SK-N-SH (cell line): ENCODE measurements around the gene MAP4K1. TPM values are rescaled to one million over a fixed set of nuclear protein-coding genes. Genes with fewer than 3 reads are reported as not detected.

ENCODE experiments used
- CTCF ChIA-PET: fragments of 300-600, 350-600 bp; formaldehyde crosslinking; extraction: SDS; loops from one replicate; lab custom pipeline; 2021; lab: Yijun Ruan, JAX
- POLR2A ChIA-PET: fragments of 350-600 bp; sonication (Branson Sonifier 250); formaldehyde crosslinking; extraction: SDS; loops from one replicate; lab custom pipeline; 2020; ENCODE audit warnings: antibody characterized with exemption, inconsistent platforms; lab: Yijun Ruan, JAX
- DNase-seq: peaks from one replicate; pipeline ENCODE4 v3.0.0; 2012
- H2AFZ ChIP-seq: fragments of 200-600 bp; sonication (generic); 2 replicates; pipeline ENCODE4 v1.8.1; 2016; ENCODE audit warnings: antibody characterized with exemption, mild to moderate bottlenecking, low read depth
- H3F3A ChIP-seq: fragments of 200-600 bp; sonication (generic); replicated peaks from 2 replicates; pipeline ENCODE3; 2016; ENCODE audit warnings: antibody characterized with exemption, mild to moderate bottlenecking; ENCODE audit not compliant: insufficient read depth
- H3K27ac ChIP-seq, 2 experiments: fragments of 200-500 bp in 1 of 2; fragments of 200-600 bp in 1 of 2; sonication (Bioruptor generic) in 1 of 2; sonication (generic), shearing (Covaris generic) in 1 of 2; 2 replicates each; pipeline versions ENCODE4 v1.5.1 to v1.6.1; 2014 to 2016; ENCODE audit warnings: low read depth in 2 of 2, inconsistent platforms in 1 of 2, low read length in 1 of 2, mild to moderate bottlenecking in 1 of 2, mixed read lengths in 1 of 2
- H3K27me3 ChIP-seq: fragments of 200-600 bp; sonication (generic), shearing (Covaris generic); 2 replicates; pipeline ENCODE4 v1.6.1; 2016; ENCODE audit warnings: mixed run types; ENCODE audit not compliant: insufficient read depth
- H3K36me3 ChIP-seq, 2 experiments: fragments of 200-500 bp in 1 of 2; fragments of 200-600 bp in 1 of 2; sonication (Bioruptor generic) in 1 of 2; sonication (generic) in 1 of 2; replicated peaks in 1 of 2; 2 replicates each; pipeline versions ENCODE3 to v1.5.1; 2014 to 2016; ENCODE audit warnings: low read length in 1 of 2, mild to moderate bottlenecking in 1 of 2; ENCODE audit not compliant: insufficient read depth in 2 of 2, control insufficient read depth in 1 of 2
- H3K4me1 ChIP-seq, 2 experiments: fragments of 200-500 bp in 1 of 2; fragments of 200-600 bp in 1 of 2; sonication (Bioruptor generic) in 1 of 2; sonication (generic), shearing (Covaris generic) in 1 of 2; 2 replicates each; pipeline versions ENCODE4 v1.5.1 to v1.6.1; 2014 to 2016; ENCODE audit warnings: low read depth in 1 of 2, low read length in 1 of 2, mixed run types in 1 of 2; ENCODE audit not compliant: insufficient read depth in 2 of 2, control insufficient read depth in 1 of 2
- H3K4me2 ChIP-seq: fragments of 200-600 bp; sonication (generic), shearing (Covaris generic); 2 replicates; pipeline ENCODE4 v1.6.1; 2017; ENCODE audit warnings: mixed run types
- H3K4me3 ChIP-seq, 2 experiments: fragments of 200-500 bp in 1 of 2; fragments of 200-600 bp in 1 of 2; sonication (Bioruptor generic) in 1 of 2; sonication (generic), shearing (Covaris generic) in 1 of 2; 2 replicates each; pipeline versions ENCODE4 v1.5.1 to v1.8.1; 2014 to 2016; ENCODE audit warnings: low read depth in 2 of 2, inconsistent platforms in 1 of 2, low read length in 1 of 2, mild to moderate bottlenecking in 1 of 2, mixed read lengths in 1 of 2, moderate library complexity in 1 of 2
- H3K79me2 ChIP-seq: fragments of 200-600 bp; sonication (generic); 2 replicates; pipeline ENCODE4 v1.8.1; 2017; ENCODE audit warnings: mild to moderate bottlenecking; ENCODE audit not compliant: insufficient read depth
- H3K9ac ChIP-seq: fragments of 200-600 bp; sonication (generic); 2 replicates; pipeline ENCODE4 v1.6.1; 2017; ENCODE audit warnings: mixed run types
- H3K9me2 ChIP-seq: fragments of 200-600 bp; sonication (generic); 2 replicates; pipeline ENCODE4 v1.6.1; 2017; ENCODE audit warnings: mixed run types
- H3K9me3 ChIP-seq: fragments of 200-600 bp; sonication (generic); 2 replicates; pipeline ENCODE4 v1.6.1; 2017; ENCODE audit warnings: mixed run types, mild to moderate bottlenecking, moderate library complexity
- H4K20me1 ChIP-seq: fragments of 200-600 bp; sonication (generic); 2 replicates; pipeline ENCODE4 v1.6.1; 2017; ENCODE audit warnings: mild to moderate bottlenecking, mixed run types; ENCODE audit not compliant: insufficient read depth
- CHD2 ChIP-seq: fragments of 150-350 bp; IDR thresholded peaks from 2 replicates; pipeline ENCODE4 v1.6.1; 2018; ENCODE audit warnings: low read length; ENCODE audit not compliant: partially characterized antibody
- CTCF ChIP-seq: fragments of 200-600 bp; sonication (generic); IDR thresholded peaks from 2 replicates; pipeline ENCODE4 v1.6.1; 2017; ENCODE audit warnings: antibody characterized with exemption, mild to moderate bottlenecking, moderate library complexity
- EZH2phosphoT487 ChIP-seq: fragments of 200-600 bp; sonication (generic); IDR thresholded peaks from 2 replicates; pipeline ENCODE4 v1.6.1; 2017; ENCODE audit warnings: low read depth, mixed run types, mild to moderate bottlenecking, antibody characterized with exemption, moderate library complexity, borderline replicate concordance
- FOSL2 ChIP-seq: IDR thresholded peaks from 2 replicates; pipeline ENCODE4 v1.4.0; 2012; ENCODE audit warnings: low read depth, mild to moderate bottlenecking, moderate library complexity, borderline replicate concordance
- FOXM1 ChIP-seq: IDR thresholded peaks from 2 replicates; pipeline ENCODE4 v1.4.0; 2012; ENCODE audit warnings: low read depth, mild to moderate bottlenecking
- GATA2 ChIP-seq: sonication (generic); formaldehyde crosslinking; IDR thresholded peaks from 2 replicates; pipeline ENCODE4 v1.5.0; 2020; ENCODE audit warnings: mild to moderate bottlenecking, missing genetic modification reagents
- MAX ChIP-seq: IDR thresholded peaks from 2 replicates; pipeline ENCODE4 v1.4.0; 2012; ENCODE audit warnings: low read depth
- MEF2A ChIP-seq: IDR thresholded peaks from 2 replicates; pipeline ENCODE4 v1.4.0; 2012; ENCODE audit warnings: low read depth, borderline replicate concordance
- MXI1 ChIP-seq: IDR thresholded peaks from 2 replicates; pipeline ENCODE4 v1.6.1; 2012; ENCODE audit warnings: mild to moderate bottlenecking, low read depth, low read length, improper control_type of control experiment
- NFIC ChIP-seq: IDR thresholded peaks from 2 replicates; pipeline ENCODE4 v1.4.0; 2012; ENCODE audit warnings: borderline replicate concordance
- NRF1 ChIP-seq: IDR thresholded peaks from 2 replicates; pipeline ENCODE4 v1.6.1; 2012; ENCODE audit warnings: low read depth, mild to moderate bottlenecking, low read length
- POLR2AphosphoS5 ChIP-seq: IDR thresholded peaks from 2 replicates; pipeline ENCODE4 v1.6.1; 2012; ENCODE audit warnings: low read depth, low read length
- RAD21 ChIP-seq: IDR thresholded peaks from 2 replicates; pipeline ENCODE4 v1.6.1; 2012; ENCODE audit warnings: mild to moderate bottlenecking, low read length
- RCOR1 ChIP-seq: fragments of 150-350 bp; IDR thresholded peaks from 2 replicates; pipeline ENCODE4 v1.6.1; 2017; ENCODE audit warnings: antibody characterized with exemption, low read length
- RXRA ChIP-seq: IDR thresholded peaks from 2 replicates; pipeline ENCODE4 v1.4.0; 2012; ENCODE audit warnings: low read depth, mild to moderate bottlenecking, borderline replicate concordance
- SIN3A ChIP-seq: IDR thresholded peaks from 2 replicates; pipeline ENCODE4 v1.6.1; 2012; ENCODE audit warnings: low read depth, mild to moderate bottlenecking, low read length, moderate library complexity, borderline replicate concordance
- SMC3 ChIP-seq: IDR thresholded peaks from 2 replicates; pipeline ENCODE4 v1.6.1; 2012; ENCODE audit warnings: low read depth, low read length, improper control_type of control experiment
- TEAD4 ChIP-seq: IDR thresholded peaks from 2 replicates; pipeline ENCODE4 v1.4.0; 2012; ENCODE audit warnings: mild to moderate bottlenecking, borderline replicate concordance; ENCODE audit not compliant: insufficient read depth
- USF1 ChIP-seq: IDR thresholded peaks from 2 replicates; pipeline ENCODE4 v1.4.0; 2012; ENCODE audit warnings: low read depth, borderline replicate concordance
- ZBTB33 ChIP-seq: IDR thresholded peaks from 2 replicates; pipeline ENCODE4 v1.4.0; 2012; ENCODE audit warnings: low read depth, borderline replicate concordance
- WGBS: methylation state at CpG from one replicate; pipeline ENCODE4 v1.1.6; 2017; ENCODE audit warnings: low lambda C conversion rate; 5-methylcytosine and 5-hydroxymethylcytosine counted together
- polyA plus RNA-seq, 3 experiments: library from polyadenylated mRNA; depleted of rRNA; stranded (reverse); fragments of >200 nt; gene quantifications; 2 replicates each; pipeline ENCODE4 v1.2.3, GENCODE V29; 2012

The MAP4K1 gene
- polyA plus RNA-seq, 1 of the 3 experiments (the other 2 are of a cell fraction), result 0.31 TPM

GRCh38 chr19:38597075-38597474, 20.7 kb downstream of the MAP4K1 start:
- ChIA-PET POLR2A (no interaction called here), CTCF (no interaction called here)
- Histone ChIP-seq H3K9me3 (no peaks in the 10 kb centered on the region), H2AFZ (no peak overlapping the region), H4K20me1 (no peaks in the 10 kb centered on the region), H3K4me2 (no peak overlapping the region), H3K27ac (no peak overlapping the region), H3K4me1 (no peaks in the 10 kb centered on the region; a peak in 1 of 4 replicates), H3K9ac (no peak overlapping the region), H3F3A (peaks cover 1% of the 10 kb centered on the region), H3K79me2 (no peaks in the 10 kb centered on the region), H3K36me3 (no peaks in the 10 kb centered on the region), H3K4me3 (no peak overlapping the region), H3K9me2 (no peaks in the 10 kb centered on the region), H3K27me3 (no peaks in the 10 kb centered on the region)
- TF ChIP-seq USF1, result no peak
- no peak for TF ChIP-seq RCOR1
- no peak for TF ChIP-seq NRF1
- no peak for TF ChIP-seq SMC3
- TF ChIP-seq SIN3A, result no peak
- no peak for TF ChIP-seq CHD2
- no peak for TF ChIP-seq POLR2AphosphoS5
- TF ChIP-seq FOSL2, result no peak
- TF ChIP-seq RAD21, result no peak
- TF ChIP-seq EZH2phosphoT487, result no peak
- no peak for TF ChIP-seq MXI1
- no peak for TF ChIP-seq NFIC
- no peak for TF ChIP-seq CTCF
- TF ChIP-seq ZBTB33, result no peak
- no peak for TF ChIP-seq RXRA
- TF ChIP-seq MAX, result no peak
- TF ChIP-seq TEAD4, result no peak
- TF ChIP-seq GATA2, result no peak
- no peak for TF ChIP-seq FOXM1
- TF ChIP-seq MEF2A, result no peak
- 86% methylated on average over 9 of the region's 11 CpGs for WGBS
- DNase-seq, result no peak
